ENCODE measurements around the gene ZNF805.
"Not testable (repeated sequence)": the region's sequence is repeated elsewhere in the genome, so short reads cannot be mapped to it uniquely, and the experiment has no call there.

Gene ZNF805

GRCh38 chr19:57240311-57241090 is at the start of gene ZNF805:
ZNF805 (plus strand) TSS chr19:57240632; CDS start chr19:57240892, 260 bp downstream.
- peak; percentile 81 for DNase-seq

DNA sequence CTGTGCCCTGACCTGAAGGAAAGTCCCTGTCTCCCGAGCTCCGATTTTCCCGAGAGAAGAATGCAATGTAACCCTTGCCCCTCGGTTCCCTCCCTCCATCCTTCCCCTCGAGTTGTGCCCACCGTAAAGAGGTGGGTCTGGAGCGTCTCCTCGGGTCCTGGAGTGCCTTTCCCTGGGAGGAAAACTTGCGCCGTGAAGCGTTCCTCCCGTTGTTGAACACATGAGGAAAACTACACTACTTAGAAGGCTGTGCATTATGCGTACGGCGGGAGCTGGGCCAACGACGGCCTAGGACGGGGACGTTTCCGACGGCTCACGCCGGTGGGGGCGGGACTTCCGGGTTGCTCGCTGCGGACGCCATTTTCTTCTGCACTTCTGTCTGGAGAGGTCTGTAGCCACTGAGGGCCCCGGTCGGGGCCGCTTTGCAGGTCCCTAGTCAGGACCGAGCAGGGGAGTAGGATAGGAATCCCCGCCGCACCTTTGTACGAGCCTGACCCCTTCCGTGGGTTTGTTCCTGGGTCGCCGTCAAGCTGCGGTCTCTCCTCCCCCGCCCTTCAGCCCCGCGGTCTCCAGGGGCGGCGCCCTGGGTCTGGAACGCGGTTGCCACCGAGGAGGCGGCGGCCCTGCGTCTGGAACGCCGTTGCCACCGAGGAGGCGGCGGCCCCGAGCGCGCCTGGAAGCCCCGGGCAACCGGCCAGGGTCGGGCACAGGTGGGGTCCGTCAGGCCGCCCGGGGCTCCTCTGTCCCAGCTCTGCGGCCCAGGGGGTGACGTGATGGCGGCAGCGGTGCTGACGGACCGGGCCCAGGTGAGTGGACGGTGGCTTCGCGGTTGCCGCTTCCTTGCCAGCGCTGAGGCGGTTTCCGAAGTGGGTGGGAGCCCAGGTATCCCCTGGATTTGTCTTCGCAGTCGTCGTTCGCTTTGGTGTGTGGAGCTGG is 49.0 kb upstream of the ZNF805 start, which contains the start of gene ZNF264:
Gene ZNF264, plus strand, starts transcription at position 360 of the 936 bp plus-strand sequence. Its CDS starts 414 bp downstream, at position 774.
- DNase-seq = no peak

DNA sequence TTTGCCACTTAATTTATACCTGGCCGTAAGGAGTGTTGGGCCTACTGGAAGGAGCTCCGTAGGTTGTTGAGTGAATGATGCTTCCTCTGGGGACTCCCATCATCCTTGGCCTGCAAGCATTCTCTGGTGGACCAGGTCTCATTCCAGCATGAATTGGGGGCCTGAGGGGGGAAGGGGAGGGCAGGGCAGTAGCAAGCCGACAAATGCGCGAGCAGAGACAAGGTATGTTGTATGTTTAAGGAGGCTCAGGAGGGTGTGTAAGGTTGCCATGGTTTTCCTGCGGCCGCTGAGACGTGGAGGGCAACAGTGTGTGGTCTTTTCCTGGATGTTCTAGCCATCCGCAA is 48.4 kb upstream of the ZNF805 start:
- DNase-seq = no peak

GRCh38 chr19:57192993-57193392 is 47.4 kb upstream of the ZNF805 start:
- no peak for DNase-seq

GRCh38 chr19:57197874-57198273 is 42.6 kb upstream of the ZNF805 start:
- DNase-seq = not testable (repeated sequence)

DNA sequence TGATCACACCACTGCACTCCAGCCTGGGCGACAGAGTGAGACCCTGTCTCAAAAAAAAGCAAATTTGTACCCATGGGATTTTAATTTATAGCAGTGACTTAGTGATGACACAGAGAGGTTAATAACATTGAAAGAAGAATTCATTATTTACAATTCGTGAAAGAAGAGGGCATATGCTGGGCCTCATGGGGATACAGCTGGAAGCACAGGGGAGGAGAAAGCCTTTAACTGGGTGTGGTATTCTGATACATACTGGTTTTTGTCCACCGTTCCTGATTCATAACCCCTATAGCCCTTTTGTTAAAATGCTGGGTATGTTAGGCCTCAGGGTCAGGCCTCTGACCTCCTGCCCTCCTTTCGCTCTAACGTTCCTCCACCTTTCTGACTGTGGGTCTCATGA is 38.3 kb upstream of the ZNF805 start:
- DNase-seq = no peak

GRCh38 chr19:57210381-57210780 is 30.1 kb upstream of the ZNF805 start:
- DNase-seq = no peak

DNA sequence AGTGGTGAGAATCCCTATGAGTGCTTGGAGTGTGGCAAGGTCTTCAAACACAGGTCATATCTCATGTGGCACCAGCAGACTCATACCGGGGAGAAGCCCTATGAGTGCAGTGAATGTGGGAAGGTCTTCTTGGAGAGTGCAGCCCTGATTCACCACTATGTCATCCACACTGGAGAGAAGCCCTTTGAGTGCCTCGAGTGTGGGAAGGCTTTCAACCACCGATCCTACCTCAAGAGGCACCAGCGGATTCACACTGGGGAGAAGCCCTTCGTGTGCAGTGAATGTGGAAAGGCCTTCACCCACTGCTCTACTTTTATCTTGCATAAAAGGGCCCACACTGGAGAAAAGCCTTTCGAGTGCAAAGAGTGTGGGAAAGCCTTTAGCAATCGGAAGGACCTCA is 28.3 kb upstream of the ZNF805 start:
- no peak for DNase-seq

- DNase-seq = no peak
Measured at GRCh38 chr19:57227502-57227901, 12.9 kb upstream of the ZNF805 start.

GRCh38 chr19:57231686-57232085 is 8.7 kb upstream of the ZNF805 start:
- no peak for DNase-seq

GRCh38 chr19:57233207-57233606 is 7.2 kb upstream of the ZNF805 start:
- DNase-seq = no peak

- DNase-seq = no peak
Measured at GRCh38 chr19:57239982-57240310, 486 bp upstream of the ZNF805 start.

DNA sequence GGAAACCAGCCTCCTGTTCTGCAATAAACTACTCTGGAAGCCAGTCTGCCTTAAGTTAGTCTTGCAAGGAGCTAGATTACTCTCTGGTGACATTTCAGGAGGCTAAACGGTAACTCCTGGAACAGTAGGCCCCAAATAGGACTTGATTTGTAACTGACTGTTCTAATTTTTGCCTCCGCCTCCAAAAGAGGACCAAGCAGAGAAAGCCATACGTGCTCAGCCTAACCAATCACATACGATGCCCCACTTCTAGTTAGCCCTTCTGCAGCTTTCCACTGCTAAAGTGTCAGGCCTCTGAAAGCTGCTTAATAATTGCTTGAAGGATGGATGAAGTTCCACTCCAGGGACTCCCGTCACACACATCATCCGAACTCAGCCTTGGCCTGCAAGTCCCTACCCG is 744 bp downstream of the ZNF805 start:
- no peak for DNase-seq

DNA sequence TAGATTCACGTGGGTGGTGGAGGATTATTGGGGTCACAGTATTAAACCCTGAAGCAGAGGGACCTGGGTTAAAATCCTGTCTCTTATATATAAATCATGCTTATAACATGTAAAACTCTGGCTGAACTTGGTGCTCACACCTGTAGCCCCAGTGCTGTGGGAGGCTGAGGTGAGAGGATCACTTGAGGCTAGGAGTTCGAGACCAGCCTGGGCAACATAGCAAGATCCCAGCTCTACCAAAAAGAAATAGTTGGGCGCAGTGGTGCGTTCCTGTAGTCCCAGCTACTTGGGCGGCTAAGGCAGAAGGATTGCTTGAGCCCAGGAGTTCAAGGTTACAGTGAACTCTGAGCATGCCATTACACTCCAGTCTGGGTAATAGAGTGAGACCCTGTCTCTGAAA is 2.4 kb downstream of the ZNF805 start:
- DNase-seq = no peak

DNA sequence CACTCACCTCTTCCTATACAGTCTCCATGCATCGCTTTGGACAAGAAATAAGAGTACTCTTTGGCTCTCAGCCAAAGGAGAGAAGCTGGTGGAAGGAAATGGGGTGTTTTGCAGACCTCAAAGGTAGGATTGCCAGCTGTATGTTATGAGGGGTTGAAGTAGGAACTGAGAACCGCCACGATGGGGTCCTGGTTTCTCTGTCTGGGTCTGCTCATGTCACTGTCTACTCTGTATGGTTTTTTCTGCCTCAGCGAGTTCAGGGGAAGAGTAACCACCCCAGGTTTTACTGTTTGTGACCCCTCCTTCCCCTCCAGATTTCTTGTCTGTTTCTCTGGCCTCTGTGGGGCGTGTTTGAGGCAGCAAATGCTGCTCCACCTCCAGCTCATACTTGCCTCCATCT is 4.1 kb downstream of the ZNF805 start:
- DNase-seq = no peak

DNA sequence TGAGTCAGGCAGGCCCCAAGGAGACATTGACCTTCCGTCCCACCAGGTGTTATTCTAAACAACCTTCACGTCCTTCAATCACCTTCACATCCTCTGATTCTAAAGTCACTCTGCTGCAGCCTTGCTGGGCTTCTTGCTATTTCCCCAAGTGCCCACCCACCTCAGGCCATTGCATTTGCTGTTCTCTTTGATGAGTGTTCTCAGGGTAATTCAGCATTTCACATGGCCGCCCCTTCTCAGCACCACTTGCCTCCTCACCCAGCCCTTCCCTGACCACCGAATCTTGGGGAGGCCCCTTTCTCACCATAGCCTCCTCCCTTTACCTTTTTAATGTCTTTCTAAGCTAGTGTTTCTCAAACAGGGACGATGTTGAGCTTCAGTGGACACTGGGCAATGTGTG is 4.6 kb downstream of the ZNF805 start:
- no peak for DNase-seq

DNA sequence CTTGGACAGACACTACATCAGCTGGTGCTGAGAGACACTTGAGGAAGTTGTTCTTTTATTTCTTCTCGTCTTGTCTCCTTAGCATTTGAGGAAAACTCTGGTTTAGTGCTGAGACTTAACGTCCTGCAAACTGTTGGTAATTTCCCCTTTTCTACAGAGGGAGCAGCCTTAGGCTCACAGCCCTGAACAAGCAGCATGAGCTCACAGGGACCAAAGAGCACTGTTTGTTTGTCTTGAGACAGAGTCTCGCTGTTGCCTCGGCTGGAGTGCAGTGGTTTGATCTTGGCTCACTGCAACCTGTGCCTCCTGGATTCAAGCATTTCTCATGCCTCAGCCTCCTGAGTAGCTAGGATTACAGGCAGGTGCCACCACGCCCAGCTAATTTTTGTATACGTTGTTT is 5.5 kb downstream of the ZNF805 start:
- DNase-seq = no peak

- no peak for DNase-seq
Measured at GRCh38 chr19:57248646-57249045, 8.2 kb downstream of the ZNF805 start.

GRCh38 chr19:57249329-57249728 is 8.9 kb downstream of the ZNF805 start:
- no peak for DNase-seq

- not testable (repeated sequence) for DNase-seq
Measured at GRCh38 chr19:57253767-57254166, 13.3 kb downstream of the ZNF805 start.

DNA sequence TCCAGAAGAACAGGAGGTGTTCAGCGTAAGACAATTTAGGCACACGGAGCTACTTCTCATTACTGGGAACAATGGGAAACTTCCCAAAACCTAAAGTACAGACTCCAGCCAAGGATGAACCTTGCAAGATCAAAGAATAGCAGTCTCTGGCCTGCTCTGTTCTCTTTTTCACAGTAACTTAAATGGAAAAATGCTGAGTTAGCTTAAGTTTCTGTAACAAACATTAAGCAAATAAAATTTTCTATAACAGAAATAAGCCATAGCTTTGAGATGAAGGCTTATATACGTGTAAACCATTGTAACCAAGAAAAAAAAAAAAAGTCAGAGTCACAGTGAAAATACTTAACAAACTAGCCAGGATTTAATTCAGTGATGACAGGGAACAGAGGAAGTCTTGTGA is 21.6 kb downstream of the ZNF805 start:
- DNase-seq = no peak

DNA sequence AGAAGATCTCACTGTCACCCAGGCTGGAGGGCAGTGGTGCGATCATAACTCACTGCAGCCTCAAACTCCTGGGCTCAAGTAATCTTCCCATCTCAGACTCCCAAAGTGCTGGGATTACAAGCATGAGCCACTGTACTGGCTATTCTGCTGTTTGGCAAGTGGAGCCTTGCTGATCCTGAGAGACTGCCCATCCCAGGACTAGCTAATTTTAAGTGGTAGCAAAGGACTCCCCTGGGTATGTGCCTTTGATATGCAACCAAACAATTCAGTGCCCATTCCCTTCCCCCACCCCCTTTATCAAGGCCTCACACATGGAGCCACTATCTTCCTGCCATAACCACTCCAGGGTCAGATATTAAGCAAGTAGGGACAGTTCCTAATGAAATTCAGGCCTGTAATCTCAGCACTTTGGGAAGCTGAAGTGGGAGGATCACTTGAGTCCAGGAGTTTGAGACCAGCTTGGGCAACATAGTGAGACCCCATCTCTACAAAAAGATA is 22.9 kb downstream of the ZNF805 start:
- DNase-seq = no peak

DNA sequence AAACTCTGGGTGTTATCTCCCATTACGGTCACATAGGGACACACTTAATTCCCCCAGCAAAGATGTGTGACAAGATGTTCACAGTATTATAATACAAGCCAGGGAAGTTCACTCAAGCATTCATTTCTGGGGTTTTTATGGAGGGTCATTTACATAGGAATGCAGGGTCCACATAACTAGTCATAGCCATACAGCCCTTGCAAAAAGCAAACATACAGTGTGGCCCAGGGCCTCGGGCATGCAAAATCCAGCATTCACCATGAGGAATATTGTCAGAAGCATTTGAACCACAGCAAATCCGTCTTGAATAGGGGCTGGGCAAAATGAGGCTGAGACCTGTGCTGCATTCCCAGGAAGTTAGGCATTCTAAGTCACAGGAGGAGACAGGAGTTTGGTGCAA is 26.9 kb downstream of the ZNF805 start:
- DNase-seq = no peak

Data from NCI-H1436 treated with DMSO at 0.1 percent for 48 hours (cell line).